HFFc6 (cell line): ENCODE data around the gene HECW1. TPM values are rescaled to one million over a fixed set of nuclear protein-coding genes. Genes with fewer than 3 reads are reported as not detected.

Experiments used
- DNase-seq: peaks from one replicate; pipeline ENCODE4 v3.0.0-alpha.2; 2018
- H3K27ac Mint-ChIP-seq: 2 replicates; pipeline ENCODE4 v1.8.0; 2020; ENCODE audit warnings: mild to moderate bottlenecking, mixed read lengths
- H3K27me3 Mint-ChIP-seq: 2 replicates; pipeline ENCODE4 v1.8.0; 2021; ENCODE audit warnings: mild to moderate bottlenecking, moderate library complexity, mixed read lengths; ENCODE audit not compliant: insufficient read depth
- H3K36me3 Mint-ChIP-seq: 2 replicates; pipeline ENCODE4 v1.8.0; 2021; ENCODE audit warnings: low read depth, mixed read lengths
- H3K4me1 Mint-ChIP-seq: 2 replicates; pipeline ENCODE4 v1.8.0; 2020; ENCODE audit warnings: low read depth, mixed read lengths
- H3K4me3 Mint-ChIP-seq: 2 replicates; pipeline ENCODE4 v1.8.0; 2020; ENCODE audit warnings: mild to moderate bottlenecking, moderate library complexity, mixed read lengths
- H3K9me3 Mint-ChIP-seq: 2 replicates; pipeline ENCODE4 v1.8.0; 2020; ENCODE audit warnings: mild to moderate bottlenecking, mixed read lengths
- CTCF ChIP-seq: fragments of 200-600 bp; sonication (generic); IDR thresholded peaks from 2 replicates; pipeline ENCODE4 v1.5.0; 2021; ENCODE audit warnings: antibody characterized with exemption, mild to moderate bottlenecking
- total RNA-seq, 6 experiments: library from RNA; stranded (reverse); fragmentation: NEBNext Ultra II Directional; extraction: Animal tissue kit (Norgen Biotek cat#: 25700); gene quantifications; 2 replicates in 1 of 6; 3 replicates in 5 of 6; pipeline ENCODE4 v1.2.3, GENCODE V29; 2021

Gene HECW1
- total RNA-seq, 6 experiments from 2014 or later, result 3.4 to 6.5 (median 5.3) TPM

GRCh38 chr7:43289826-43290225, 177.4 kb downstream of the HECW1 start:
- peaks cover 12% of the 10 kb centered on the region for H3K4me1 Mint-ChIP-seq
- H3K4me3 Mint-ChIP-seq, result no peak overlapping the region
- DNase-seq, result no peak
- no peak for TF ChIP-seq CTCF
- no peak overlapping the region for H3K27ac Mint-ChIP-seq
- peaks cover 10% of the 10 kb centered on the region for H3K36me3 Mint-ChIP-seq
- H3K9me3 Mint-ChIP-seq, result peaks cover 25% of the 10 kb centered on the region
- H3K27me3 Mint-ChIP-seq, result peaks cover 1% of the 10 kb centered on the region

GRCh38 chr7:43290978-43291377, 178.5 kb downstream of the HECW1 start:
- H3K9me3 Mint-ChIP-seq, result peaks cover 23% of the 10 kb centered on the region
- peaks cover 7% of the 10 kb centered on the region for H3K36me3 Mint-ChIP-seq
- peaks cover 12% of the 10 kb centered on the region for H3K4me1 Mint-ChIP-seq
- H3K27ac Mint-ChIP-seq, result no peak overlapping the region
- H3K27me3 Mint-ChIP-seq, result peaks cover 1% of the 10 kb centered on the region
- no peak overlapping the region for H3K4me3 Mint-ChIP-seq
- no peak for TF ChIP-seq CTCF
- DNase-seq, result no peak

- Mint-ChIP-seq H3K4me3 (no peak overlapping the region), H3K4me1 (peaks cover 12% of the 10 kb centered on the region), H3K27me3 (peaks cover 1% of the 10 kb centered on the region), H3K36me3 (peaks cover 6% of the 10 kb centered on the region), H3K9me3 (peaks cover 21% of the 10 kb centered on the region), H3K27ac (no peak overlapping the region)
- no peak for DNase-seq
- no peak for TF ChIP-seq CTCF
Measured at GRCh38 chr7:43291789-43292188, 179.3 kb downstream of the HECW1 start.

GRCh38 chr7:43292384-43292783, 179.9 kb downstream of the HECW1 start:
- peaks cover 1% of the 10 kb centered on the region; the same call in 1 of the 2 replicates for H3K27me3 Mint-ChIP-seq
- H3K4me3 Mint-ChIP-seq, result no peak overlapping the region
- H3K9me3 Mint-ChIP-seq, result peaks cover 21% of the 10 kb centered on the region
- H3K36me3 Mint-ChIP-seq, result peaks cover 6% of the 10 kb centered on the region
- TF ChIP-seq CTCF, result no peak
- no peak for DNase-seq
- peaks cover 12% of the 10 kb centered on the region for H3K4me1 Mint-ChIP-seq
- no peak overlapping the region for H3K27ac Mint-ChIP-seq

GRCh38 chr7:43294080-43294630, 181.7 kb downstream of the HECW1 start:
- no peak for TF ChIP-seq CTCF
- Mint-ChIP-seq H3K9me3 (peaks cover 21% of the 10 kb centered on the region), H3K4me1 (peaks cover 12% of the 10 kb centered on the region), H3K27ac (no peak overlapping the region), H3K27me3 (peaks cover 3% of the 10 kb centered on the region), H3K36me3 (peaks cover 6% of the 10 kb centered on the region), H3K4me3 (no peak overlapping the region; the same call in 1 of the 2 replicates)
- DNase-seq, result peak; percentile 70

- no peak for DNase-seq
- Mint-ChIP-seq H3K36me3 (no peaks in the 10 kb centered on the region; the same call in 1 of the 2 replicates), H3K27ac (no peak overlapping the region), H3K4me3 (no peak overlapping the region), H3K9me3 (peaks cover 14% of the 10 kb centered on the region), H3K4me1 (peaks cover 12% of the 10 kb centered on the region), H3K27me3 (peaks cover 3% of the 10 kb centered on the region)
- TF ChIP-seq CTCF, result no peak
Measured at GRCh38 chr7:43295429-43295828, 183.0 kb downstream of the HECW1 start.
